SK-N-SH treated with all-trans-retinoic acid at 6 μM for 48 hours (cell line): ENCODE data around the gene MGMT.

ENCODE experiments used
- ATAC-seq: fragments of 200-7000 bp; cut with Tn5 transposase; 3 replicates; pipeline ENCODE4 v1.9.1; 2020; ENCODE audit warnings: mild to moderate bottlenecking, moderate library complexity
- ARNTL ChIP-seq: fragments of 450-650 bp; formaldehyde crosslinking; IDR thresholded peaks from 2 replicates; pipeline ENCODE4 v1.5.0; 2020; ENCODE audit warnings: low read depth, mild to moderate bottlenecking, moderate library complexity, borderline replicate concordance
- BACH2 ChIP-seq: fragments of 250-450 bp; sonication (Bioruptor Pico); IDR thresholded peaks from 2 replicates; pipeline ENCODE4 v1.9.0; 2021; ENCODE audit warnings: mild to moderate bottlenecking, borderline replicate concordance
- ESRRG ChIP-seq: fragments of 250-450 bp; sonication (Bioruptor Pico); IDR thresholded peaks from 2 replicates; pipeline ENCODE4 v1.6.1; 2021; ENCODE audit warnings: mild to moderate bottlenecking
- GLIS3 ChIP-seq: fragments of 250-450 bp; sonication (Bioruptor Pico); IDR thresholded peaks from 2 replicates; pipeline ENCODE4 v1.5.0; 2020; ENCODE audit warnings: mild to moderate bottlenecking, moderate library complexity
- OSR1 ChIP-seq: fragments of 250-450 bp; sonication (Bioruptor Pico); IDR thresholded peaks from 2 replicates; pipeline ENCODE4 v1.8.0; 2022; ENCODE audit warnings: moderate library complexity, mild to moderate bottlenecking, inconsistent platforms
- PPARA ChIP-seq: fragments of 250-450 bp; sonication (Bioruptor Pico); IDR thresholded peaks from 2 replicates; pipeline ENCODE4 v1.5.0; 2020; ENCODE audit warnings: mild to moderate bottlenecking, borderline replicate concordance
- RARB ChIP-seq: fragments of 250-450 bp; sonication (Bioruptor Pico); IDR thresholded peaks from 2 replicates; pipeline ENCODE4 v1.8.0; 2021; ENCODE audit warnings: mild to moderate bottlenecking, moderate library complexity
- SNAI2 ChIP-seq: fragments of 250-450 bp; sonication (Bioruptor Pico); IDR thresholded peaks from 2 replicates; pipeline ENCODE4 v1.5.0; 2020; ENCODE audit warnings: mild to moderate bottlenecking, moderate library complexity
- TCF4 ChIP-seq: fragments of 250-450 bp; sonication (Bioruptor Pico); IDR thresholded peaks from 2 replicates; pipeline ENCODE4 v1.8.0; 2021; ENCODE audit warnings: mild to moderate bottlenecking, moderate library complexity, borderline replicate concordance
- TOX ChIP-seq: fragments of 250-450 bp; sonication (Bioruptor Pico); IDR thresholded peaks from 2 replicates; pipeline ENCODE4 v1.8.0; 2021; ENCODE audit warnings: mild to moderate bottlenecking, moderate library complexity, borderline replicate concordance
- ZC3H10 ChIP-seq: fragments of 250-450 bp; sonication (Bioruptor Pico); IDR thresholded peaks from 2 replicates; pipeline ENCODE4 v1.5.1; 2021; ENCODE audit warnings: mild to moderate bottlenecking, moderate library complexity
- ZFP3 ChIP-seq: fragments of 250-450 bp; sonication (Bioruptor Pico); IDR thresholded peaks from 2 replicates; pipeline ENCODE4 v1.5.0; 2020; ENCODE audit warnings: mild to moderate bottlenecking, moderate library complexity
- ZFP30 ChIP-seq: fragments of 450-650 bp; formaldehyde crosslinking; IDR thresholded peaks from 2 replicates; pipeline ENCODE4 v1.5.0; 2022; ENCODE audit warnings: mild to moderate bottlenecking, moderate library complexity
- ZNF565 ChIP-seq: fragments of 450-650 bp; formaldehyde crosslinking; conservative IDR thresholded peaks from 2 replicates; pipeline ENCODE4 v1.5.0; 2020; ENCODE audit warnings: low read depth, mild to moderate bottlenecking, moderate library complexity
- ZNF70 ChIP-seq: fragments of 450-650 bp; formaldehyde crosslinking; IDR thresholded peaks from 2 replicates; pipeline ENCODE4 v1.5.0; 2020; ENCODE audit warnings: mild to moderate bottlenecking, moderate library complexity
- ZNF8 ChIP-seq: fragments of 450-650 bp; formaldehyde crosslinking; IDR thresholded peaks from 2 replicates; pipeline ENCODE4 v1.5.0; 2020; ENCODE audit warnings: mild to moderate bottlenecking, moderate library complexity
- TF ChIP-seq, protein P1 (sequence below): fragments of 250-450 bp; sonication (Bioruptor Pico); IDR thresholded peaks from 2 replicates; pipeline ENCODE4 v1.8.0; 2020; ENCODE audit warnings: mild to moderate bottlenecking, moderate library complexity, borderline replicate concordance
- TF ChIP-seq, protein P2 (sequence below): fragments of 250-450 bp; sonication (Bioruptor Pico); IDR thresholded peaks from 2 replicates; pipeline ENCODE4 v1.8.0; 2021; ENCODE audit warnings: low read depth, mild to moderate bottlenecking, moderate library complexity, borderline replicate concordance
- TF ChIP-seq, protein P3 (sequence below): fragments of 250-450 bp; sonication (Bioruptor Pico); IDR thresholded peaks from 2 replicates; pipeline ENCODE4 v1.5.0; 2020; ENCODE audit warnings: mild to moderate bottlenecking, moderate library complexity
- TF ChIP-seq, protein P4 (sequence below): fragments of 250-450 bp; sonication (Bioruptor Pico); IDR thresholded peaks from 2 replicates; pipeline ENCODE4 v1.5.1; 2021; ENCODE audit warnings: mild to moderate bottlenecking, moderate library complexity

MGMT gene

DNA sequence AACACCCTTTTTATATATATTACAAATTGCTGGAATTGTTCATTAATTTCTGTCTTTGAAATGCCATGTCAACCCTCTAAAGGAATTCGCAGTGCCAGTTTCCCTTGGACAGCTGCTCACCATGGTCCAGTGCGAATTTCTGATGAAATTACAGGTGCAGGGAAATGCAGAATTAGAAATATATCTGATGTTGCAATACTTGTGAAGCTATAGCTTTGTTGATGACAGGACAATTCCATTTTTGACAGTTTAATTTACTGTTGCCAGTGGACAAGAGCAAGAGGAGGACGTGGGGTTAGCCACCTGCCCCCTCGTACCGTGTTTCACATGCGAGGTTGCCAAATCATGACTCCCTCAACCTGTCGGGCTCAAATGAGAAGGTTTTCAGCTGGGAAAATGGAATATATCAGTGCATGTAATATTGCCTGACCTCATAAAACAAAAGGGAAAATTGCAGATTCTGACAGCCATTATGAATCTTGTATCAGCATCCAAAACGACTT is 140.6 kb downstream of the MGMT start:
- TF ChIP-seq ZFP3 (CRISPR knock-in tag) (no peak), OSR1 (CRISPR knock-in tag) (no peak), ZC3H10 (CRISPR knock-in tag) (no peak), ARNTL (CRISPR knock-in tag) (no peak), ZNF8 (CRISPR knock-in tag) (no peak), BACH2 (no peak), ZNF70 (CRISPR knock-in tag) (no peak), GLIS3 (CRISPR knock-in tag) (no peak), ZNF565 (no peak), PPARA (CRISPR knock-in tag) (no peak), RARB (CRISPR knock-in tag) (no peak), TOX (no peak)
- TF ChIP-seq, protein P1, sequence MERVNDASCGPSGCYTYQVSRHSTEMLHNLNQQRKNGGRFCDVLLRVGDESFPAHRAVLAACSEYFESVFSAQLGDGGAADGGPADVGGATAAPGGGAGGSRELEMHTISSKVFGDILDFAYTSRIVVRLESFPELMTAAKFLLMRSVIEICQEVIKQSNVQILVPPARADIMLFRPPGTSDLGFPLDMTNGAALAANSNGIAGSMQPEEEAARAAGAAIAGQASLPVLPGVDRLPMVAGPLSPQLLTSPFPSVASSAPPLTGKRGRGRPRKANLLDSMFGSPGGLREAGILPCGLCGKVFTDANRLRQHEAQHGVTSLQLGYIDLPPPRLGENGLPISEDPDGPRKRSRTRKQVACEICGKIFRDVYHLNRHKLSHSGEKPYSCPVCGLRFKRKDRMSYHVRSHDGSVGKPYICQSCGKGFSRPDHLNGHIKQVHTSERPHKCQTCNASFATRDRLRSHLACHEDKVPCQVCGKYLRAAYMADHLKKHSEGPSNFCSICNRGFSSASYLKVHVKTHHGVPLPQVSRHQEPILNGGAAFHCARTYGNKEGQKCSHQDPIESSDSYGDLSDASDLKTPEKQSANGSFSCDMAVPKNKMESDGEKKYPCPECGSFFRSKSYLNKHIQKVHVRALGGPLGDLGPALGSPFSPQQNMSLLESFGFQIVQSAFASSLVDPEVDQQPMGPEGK, result no peak

DNA sequence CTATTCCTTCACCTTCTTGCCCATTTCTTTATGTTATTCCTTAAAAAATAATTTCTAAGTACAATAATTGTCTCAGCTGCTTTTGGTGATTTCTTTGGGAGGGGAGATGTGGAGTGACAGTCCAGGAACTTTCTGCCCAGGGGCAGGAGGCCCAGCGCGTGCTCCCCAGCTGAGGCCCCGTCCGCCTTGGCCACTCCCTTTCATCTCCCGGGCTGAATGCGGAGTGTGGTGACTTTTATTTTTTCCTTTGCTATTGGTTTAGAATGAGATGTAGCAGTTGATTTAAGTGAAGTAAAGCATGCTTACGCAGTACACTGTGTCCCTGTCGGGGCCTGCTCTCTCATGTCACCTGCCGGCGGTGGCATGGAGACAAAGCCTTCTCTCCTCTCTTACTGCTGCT is 141.6 kb downstream of the MGMT start:
- no peak for ATAC-seq

More for the DNA sequence above, 140.6 kb downstream of the MGMT start:
- no peak for ATAC-seq

DNA sequence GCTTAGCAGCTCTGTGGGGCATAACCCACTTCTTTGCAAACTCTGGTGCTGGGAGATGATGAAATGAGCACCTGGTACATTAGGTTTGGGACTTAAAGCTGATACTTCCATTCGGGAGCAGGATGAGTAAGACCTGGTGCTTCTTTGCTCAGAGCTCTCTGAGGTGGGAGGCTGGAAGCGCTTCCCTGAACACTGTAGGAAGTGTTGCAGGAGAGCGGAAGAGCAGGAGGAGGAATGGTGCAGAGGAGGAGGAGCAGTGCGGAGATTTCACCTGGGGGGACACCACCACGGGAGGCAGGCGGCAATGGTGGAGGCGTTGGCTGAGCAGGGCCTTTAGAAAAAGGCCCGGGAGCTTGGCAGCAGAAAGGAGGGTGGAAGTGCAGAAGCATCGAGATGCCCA is 142.5 kb downstream of the MGMT start:
- no peak for ATAC-seq
- TF ChIP-seq BACH2, result no peak
- TF ChIP-seq, protein P2, sequence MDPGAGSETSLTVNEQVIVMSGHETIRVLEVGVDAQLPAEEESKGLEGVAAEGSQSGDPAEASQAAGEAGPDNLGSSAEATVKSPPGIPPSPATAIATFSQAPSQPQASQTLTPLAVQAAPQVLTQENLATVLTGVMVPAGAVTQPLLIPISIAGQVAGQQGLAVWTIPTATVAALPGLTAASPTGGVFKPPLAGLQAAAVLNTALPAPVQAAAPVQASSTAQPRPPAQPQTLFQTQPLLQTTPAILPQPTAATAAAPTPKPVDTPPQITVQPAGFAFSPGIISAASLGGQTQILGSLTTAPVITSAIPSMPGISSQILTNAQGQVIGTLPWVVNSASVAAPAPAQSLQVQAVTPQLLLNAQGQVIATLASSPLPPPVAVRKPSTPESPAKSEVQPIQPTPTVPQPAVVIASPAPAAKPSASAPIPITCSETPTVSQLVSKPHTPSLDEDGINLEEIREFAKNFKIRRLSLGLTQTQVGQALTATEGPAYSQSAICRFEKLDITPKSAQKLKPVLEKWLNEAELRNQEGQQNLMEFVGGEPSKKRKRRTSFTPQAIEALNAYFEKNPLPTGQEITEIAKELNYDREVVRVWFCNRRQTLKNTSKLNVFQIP (CRISPR knock-in tag), result no peak
- TF ChIP-seq ZNF565, result no peak
- no peak for TF ChIP-seq OSR1 (CRISPR knock-in tag)
- TF ChIP-seq, protein P3, sequence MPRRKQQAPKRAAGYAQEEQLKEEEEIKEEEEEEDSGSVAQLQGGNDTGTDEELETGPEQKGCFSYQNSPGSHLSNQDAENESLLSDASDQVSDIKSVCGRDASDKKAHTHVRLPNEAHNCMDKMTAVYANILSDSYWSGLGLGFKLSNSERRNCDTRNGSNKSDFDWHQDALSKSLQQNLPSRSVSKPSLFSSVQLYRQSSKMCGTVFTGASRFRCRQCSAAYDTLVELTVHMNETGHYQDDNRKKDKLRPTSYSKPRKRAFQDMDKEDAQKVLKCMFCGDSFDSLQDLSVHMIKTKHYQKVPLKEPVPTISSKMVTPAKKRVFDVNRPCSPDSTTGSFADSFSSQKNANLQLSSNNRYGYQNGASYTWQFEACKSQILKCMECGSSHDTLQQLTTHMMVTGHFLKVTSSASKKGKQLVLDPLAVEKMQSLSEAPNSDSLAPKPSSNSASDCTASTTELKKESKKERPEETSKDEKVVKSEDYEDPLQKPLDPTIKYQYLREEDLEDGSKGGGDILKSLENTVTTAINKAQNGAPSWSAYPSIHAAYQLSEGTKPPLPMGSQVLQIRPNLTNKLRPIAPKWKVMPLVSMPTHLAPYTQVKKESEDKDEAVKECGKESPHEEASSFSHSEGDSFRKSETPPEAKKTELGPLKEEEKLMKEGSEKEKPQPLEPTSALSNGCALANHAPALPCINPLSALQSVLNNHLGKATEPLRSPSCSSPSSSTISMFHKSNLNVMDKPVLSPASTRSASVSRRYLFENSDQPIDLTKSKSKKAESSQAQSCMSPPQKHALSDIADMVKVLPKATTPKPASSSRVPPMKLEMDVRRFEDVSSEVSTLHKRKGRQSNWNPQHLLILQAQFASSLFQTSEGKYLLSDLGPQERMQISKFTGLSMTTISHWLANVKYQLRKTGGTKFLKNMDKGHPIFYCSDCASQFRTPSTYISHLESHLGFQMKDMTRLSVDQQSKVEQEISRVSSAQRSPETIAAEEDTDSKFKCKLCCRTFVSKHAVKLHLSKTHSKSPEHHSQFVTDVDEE (CRISPR knock-in tag), result no peak
- no peak for TF ChIP-seq TOX
- TF ChIP-seq ZFP30 (CRISPR knock-in tag), result no peak

More for the DNA sequence above, 141.6 kb downstream of the MGMT start:
- TF ChIP-seq SNAI2, result no peak
- TF ChIP-seq GLIS3 (CRISPR knock-in tag), result no peak
- no peak for TF ChIP-seq ARNTL (CRISPR knock-in tag)
- TF ChIP-seq OSR1 (CRISPR knock-in tag), result no peak
- TF ChIP-seq ESRRG (CRISPR knock-in tag), result no peak
- TF ChIP-seq RARB (CRISPR knock-in tag), result no peak
- no peak for TF ChIP-seq ZC3H10 (CRISPR knock-in tag)

DNA sequence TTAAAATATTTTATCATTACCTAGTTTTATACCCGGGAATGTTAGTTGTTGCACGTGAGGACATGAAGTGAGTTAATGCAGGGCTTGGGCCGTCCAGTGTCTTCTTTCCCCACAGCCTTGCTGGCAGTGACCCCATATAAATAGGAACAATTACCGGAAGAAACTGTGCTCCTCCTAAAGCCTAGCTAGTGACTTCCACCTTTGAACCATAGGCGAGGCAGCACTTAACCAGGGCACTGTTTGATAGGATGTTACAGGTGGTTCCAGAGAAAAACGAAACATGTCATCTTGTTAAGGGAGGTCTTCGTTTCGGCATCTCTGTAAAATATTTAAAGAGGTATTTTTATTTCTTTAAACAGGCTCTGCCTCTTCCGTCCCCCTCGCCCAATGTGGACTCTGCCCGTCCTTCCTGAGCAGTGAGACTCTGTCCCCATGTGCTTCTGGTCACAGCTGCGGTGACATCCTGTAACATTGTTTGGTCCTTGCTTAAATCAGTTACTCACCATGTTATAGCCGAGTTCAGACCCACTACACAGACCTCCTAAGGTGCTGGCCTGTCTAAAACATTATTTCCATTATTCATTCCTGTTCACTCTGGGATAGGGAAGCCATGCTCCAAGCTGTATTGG is 145.6 kb downstream of the MGMT start:
- no peak for ATAC-seq
- no peak for TF ChIP-seq ZFP30 (CRISPR knock-in tag)
- TF ChIP-seq RARB (CRISPR knock-in tag), result no peak
- no peak for TF ChIP-seq TCF4 (CRISPR knock-in tag)

DNA sequence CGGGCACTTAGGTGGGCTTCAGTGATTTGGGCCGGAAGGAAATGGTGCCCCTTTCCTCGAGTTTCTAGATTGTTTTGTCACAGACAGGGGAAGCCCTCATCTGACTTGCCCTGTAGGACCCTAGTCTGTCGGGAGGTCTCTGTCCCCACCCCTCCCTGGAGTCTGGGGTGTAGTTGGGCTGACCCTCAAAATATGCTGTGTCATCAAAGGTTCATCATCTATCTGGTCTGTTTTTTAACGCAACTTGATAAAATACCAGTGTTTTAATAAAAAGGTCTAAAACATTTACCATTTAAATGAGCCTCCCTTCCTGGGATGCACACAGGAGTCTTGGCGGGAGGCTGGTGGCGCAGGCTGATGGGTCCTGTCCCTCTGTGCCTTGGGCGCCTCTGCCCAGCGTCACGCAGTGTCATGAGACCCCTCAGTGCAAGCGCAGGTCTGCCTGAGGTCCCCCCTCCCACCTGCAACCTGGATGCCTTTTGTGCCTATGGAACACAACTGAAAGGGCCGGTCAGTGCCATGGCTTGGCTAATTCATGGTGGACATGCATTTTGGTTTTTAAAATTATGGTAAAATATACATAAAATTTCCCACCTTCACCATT is 146.4 kb downstream of the MGMT start:
- TF ChIP-seq ZNF70 (CRISPR knock-in tag), result no peak
- TF ChIP-seq, protein P3 (CRISPR knock-in tag), result no peak
- TF ChIP-seq ARNTL (CRISPR knock-in tag), result no peak
- TF ChIP-seq, protein P4, sequence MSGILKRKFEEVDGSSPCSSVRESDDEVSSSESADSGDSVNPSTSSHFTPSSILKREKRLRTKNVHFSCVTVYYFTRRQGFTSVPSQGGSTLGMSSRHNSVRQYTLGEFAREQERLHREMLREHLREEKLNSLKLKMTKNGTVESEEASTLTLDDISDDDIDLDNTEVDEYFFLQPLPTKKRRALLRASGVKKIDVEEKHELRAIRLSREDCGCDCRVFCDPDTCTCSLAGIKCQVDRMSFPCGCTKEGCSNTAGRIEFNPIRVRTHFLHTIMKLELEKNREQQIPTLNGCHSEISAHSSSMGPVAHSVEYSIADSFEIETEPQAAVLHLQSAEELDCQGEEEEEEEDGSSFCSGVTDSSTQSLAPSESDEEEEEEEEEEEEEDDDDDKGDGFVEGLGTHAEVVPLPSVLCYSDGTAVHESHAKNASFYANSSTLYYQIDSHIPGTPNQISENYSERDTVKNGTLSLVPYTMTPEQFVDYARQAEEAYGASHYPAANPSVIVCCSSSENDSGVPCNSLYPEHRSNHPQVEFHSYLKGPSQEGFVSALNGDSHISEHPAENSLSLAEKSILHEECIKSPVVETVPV (CRISPR knock-in tag), result no peak

More for the DNA sequence above, 146.4 kb downstream of the MGMT start:
- ATAC-seq, result no peak
